LoVo (cell line): ENCODE data around the gene GLOD4.
"Not testable (repeated sequence)": the region's sequence is repeated elsewhere in the genome, so short reads cannot be mapped to it uniquely, and the experiment has no call there.

Experiments used
- DNase-seq: peaks from one replicate; pipeline ENCODE4 v3.0.0-alpha.2; 2016; ENCODE audit warnings: low spot score

Gene GLOD4

DNA sequence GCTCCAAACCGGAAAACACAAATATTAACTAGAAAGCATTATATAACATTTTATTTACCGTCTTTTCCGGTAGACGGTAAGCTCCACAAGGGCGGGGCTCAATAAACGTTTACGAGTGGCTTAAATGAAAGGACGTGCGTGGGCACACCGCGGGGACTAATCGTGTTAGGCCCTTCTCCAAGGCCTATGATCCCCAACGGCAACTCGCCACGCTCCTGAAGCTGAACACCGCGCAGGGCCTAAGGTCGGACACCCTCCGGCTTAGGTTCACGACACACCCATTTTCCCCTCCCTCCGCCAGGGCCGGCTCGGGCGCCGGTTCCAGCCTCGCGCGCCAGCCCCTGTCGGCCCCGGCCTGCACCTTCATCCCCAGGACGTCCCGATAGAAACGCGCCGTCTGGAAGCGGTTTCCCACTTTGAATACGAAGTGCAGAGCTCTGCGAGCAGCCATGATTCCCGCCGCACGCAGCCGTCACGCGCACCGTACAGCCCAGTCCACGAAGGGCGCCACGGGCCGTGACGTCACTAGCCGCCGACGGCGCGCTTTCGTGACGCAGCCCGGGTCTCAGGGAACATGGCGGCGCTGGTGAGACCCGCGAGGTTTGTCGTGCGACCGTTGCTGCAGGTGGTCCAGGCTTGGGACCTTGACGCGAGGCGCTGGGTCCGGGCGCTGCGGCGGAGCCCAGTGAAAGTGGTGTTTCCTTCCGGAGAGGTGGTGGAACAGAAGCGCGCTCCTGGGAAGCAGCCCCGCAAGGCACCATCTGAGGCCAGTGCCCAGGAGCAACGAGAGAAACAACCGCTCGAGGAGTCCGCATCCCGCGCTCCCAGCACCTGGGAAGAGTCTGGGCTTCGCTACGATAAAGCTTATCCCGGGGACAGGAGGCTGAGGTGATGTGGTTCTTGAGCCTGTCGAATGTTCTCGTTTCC, at the start of gene GLOD4, which contains the start of gene MRM3:
Gene GLOD4, minus strand, starts transcription at position 476 of the 927 bp plus-strand sequence. Its CDS starts 25 bp downstream, at position 451.
Gene MRM3, plus strand, starts transcription at position 549 of the 927 bp plus-strand sequence. Its CDS starts 26 bp downstream, at position 575.
- peak; percentile 90 for DNase-seq

DNA sequence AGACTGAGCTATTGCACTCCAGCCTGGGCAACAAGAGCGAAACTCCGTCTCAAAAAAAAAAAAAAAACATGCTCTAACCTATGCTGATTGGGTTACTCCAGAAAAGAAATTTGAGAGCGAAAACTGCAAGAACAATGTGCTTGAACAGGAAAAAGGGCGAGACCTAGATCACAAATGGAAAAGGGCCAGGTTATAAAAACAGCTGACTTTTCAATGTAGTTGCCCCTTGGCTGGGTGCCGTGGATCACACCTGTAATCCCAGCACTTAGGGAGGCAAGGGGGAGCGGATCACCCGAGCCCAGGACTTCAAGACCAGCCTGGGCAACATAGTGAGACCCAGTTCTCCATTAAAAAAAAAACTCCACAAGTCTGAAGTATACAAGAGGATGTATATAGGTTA, 48.9 kb upstream of the GLOD4 start:
- DNase-seq: no peak

DNA sequence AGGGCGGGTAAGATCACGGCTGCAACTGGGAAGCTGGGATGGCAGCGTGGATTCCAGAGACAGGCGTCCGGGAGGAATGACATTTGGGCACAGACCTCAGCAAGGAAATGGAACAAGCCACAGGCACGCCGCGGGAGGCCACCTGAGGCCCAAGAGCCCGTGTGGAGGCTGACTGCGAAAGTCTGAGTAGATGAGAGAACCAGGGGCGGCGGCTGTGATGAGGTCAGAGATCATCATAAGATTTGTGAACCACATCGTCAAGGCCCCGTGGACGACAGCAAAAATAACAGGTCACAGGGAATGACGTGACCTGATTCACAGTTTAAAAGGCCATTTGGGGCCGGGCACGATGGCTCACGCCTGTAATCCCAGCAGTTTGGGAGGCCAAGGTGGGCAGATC, 48.3 kb upstream of the GLOD4 start:
- DNase-seq: no peak

DNA sequence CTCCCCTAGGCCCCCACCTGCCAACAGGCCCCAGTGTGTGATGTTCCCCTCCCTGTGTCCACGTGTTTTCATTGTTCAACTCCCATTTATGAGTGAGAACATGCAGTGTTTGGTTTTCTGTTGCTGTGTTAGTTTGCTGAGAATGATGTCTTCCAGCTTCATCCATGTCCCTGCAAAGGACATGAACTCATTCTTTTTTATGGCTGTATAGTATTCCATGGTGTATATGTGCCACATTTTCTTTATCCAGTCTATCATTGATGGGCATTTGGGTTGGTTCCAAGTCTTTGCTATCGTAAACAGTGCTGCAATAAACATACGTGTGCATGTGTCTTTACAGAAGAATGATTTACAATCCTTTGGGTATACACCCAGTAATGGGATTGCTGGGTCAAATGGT, 47.5 kb upstream of the GLOD4 start:
- not testable (repeated sequence) for DNase-seq

DNA sequence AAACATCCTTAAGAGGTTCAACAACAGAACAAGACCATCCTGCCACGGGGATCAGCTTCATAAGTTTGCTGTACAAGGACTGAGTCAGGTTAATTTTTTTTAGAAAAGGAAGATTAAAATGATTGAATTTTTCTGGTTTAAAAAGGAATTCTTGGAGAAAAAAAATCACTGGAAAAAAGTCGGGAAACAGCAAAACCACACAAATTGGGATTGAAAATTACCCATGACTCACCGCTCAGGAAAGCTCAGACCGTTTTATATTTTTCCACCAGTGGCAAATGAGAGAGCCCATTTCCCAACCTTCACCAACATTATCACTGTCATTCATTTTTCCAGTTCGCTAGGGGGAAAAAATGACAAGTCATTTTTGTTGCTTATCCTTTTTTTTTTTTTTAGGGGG, 46.7 kb upstream of the GLOD4 start:
- DNase-seq: no peak

DNA sequence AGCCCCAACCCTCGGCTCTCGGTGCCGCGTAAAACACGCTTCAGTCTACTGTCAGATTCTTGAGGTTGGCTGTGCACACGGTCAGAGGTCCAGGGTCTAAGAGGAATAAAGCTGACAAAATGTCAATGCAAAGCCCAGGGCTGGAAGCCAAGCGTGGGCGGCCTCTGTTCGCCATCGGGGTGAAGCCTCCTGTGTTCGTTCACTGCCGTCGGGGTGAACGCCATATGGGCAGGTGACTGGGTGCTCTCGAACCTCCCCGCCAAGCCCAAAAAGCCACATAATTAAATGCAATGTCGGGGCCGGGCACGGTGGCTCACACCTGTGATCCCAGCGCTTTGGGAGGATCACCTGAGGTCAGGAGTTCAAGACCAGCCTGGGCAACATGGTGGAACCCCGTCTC, 44.7 kb upstream of the GLOD4 start:
- no peak for DNase-seq

GRCh38 chr17:825216-825615, 43.1 kb upstream of the GLOD4 start:
- no peak for DNase-seq

DNA sequence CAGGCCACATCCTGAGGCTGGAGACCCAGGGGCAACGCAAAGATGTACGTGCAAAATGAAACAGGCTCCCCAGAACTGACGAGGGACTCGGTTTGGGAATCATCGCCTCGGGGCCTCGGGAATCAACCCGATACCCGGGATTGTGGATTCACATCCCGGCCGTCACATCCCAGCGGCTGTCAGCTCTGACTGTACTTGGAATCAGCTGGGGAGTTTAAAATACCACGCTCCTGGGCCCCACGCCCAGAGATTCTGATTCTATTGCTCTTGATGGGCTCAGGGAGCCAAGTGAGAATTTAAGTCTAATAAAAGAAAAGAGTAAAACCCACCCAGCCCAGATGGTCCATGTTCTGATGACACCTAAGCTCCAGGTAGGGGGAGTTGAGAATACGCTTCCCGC, 42.3 kb upstream of the GLOD4 start:
- DNase-seq: no peak

GRCh38 chr17:823501-823902, 41.4 kb upstream of the GLOD4 start:
- no peak for DNase-seq

DNA sequence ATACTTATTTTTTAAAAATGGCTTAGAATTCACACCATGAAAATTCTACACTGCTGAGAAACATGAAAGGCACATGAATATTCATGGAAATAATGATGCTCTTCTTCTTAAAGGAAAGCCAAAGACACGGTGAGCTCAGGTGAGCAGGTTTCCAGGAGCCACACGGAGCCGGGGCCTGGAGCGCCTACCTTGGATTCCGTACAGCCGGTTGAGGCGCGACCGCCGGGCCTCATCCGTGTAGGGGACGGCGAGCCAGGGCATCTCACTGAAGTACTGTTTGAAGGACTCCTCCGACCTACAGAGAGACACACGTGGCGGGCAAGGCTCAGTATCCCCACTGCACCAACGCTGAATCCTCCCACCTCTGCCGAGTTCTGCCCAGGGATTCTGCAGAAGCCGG, 37.2 kb upstream of the GLOD4 start:
- DNase-seq: no peak

DNA sequence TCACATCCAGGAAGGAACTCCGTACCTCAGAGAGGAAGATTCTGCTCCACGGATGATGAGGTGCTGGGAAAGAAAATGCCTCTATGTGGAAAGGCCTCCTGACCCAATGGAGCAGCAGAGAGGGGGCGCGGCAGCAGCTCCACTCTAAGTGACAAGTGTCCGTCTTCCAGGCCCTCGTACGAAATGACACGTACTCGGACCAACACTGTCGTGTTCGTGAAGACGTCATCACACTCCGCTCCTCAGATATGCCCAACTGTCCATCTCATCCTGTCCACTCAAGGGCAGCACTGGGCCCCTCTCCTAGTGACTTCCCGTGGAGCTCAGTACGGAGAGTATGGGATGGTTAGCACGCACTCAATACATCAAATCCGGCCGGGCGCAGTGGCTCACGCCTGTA, 32.3 kb upstream of the GLOD4 start:
- no peak for DNase-seq

DNA sequence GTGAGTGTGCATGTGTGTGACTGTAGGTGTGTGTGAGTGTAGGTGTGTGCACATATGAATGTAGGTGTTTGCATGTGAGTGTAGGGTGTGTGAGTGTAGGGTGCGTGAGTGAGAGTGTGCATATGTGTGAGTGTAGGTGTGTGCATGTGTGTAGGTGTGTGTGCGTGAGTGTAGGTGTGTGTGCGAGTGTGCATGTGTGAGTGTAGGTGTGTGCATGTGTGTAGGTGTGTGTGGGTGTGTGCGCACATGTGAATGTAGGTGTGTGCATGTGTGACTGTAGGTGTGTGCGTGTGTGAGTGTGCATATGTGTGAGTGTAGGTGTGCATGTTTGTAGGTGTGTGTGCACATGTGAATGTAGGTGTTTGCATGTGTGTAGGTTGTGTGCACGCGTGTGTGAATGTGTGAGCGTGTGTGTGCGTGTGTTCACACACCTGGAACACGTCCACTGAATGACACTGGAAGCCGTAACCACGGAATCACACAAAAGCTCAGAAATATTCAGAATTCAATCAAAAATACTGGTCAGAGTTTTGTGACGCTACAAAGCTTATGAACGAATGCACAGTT, 30.6 kb upstream of the GLOD4 start:
- no peak for DNase-seq

DNA sequence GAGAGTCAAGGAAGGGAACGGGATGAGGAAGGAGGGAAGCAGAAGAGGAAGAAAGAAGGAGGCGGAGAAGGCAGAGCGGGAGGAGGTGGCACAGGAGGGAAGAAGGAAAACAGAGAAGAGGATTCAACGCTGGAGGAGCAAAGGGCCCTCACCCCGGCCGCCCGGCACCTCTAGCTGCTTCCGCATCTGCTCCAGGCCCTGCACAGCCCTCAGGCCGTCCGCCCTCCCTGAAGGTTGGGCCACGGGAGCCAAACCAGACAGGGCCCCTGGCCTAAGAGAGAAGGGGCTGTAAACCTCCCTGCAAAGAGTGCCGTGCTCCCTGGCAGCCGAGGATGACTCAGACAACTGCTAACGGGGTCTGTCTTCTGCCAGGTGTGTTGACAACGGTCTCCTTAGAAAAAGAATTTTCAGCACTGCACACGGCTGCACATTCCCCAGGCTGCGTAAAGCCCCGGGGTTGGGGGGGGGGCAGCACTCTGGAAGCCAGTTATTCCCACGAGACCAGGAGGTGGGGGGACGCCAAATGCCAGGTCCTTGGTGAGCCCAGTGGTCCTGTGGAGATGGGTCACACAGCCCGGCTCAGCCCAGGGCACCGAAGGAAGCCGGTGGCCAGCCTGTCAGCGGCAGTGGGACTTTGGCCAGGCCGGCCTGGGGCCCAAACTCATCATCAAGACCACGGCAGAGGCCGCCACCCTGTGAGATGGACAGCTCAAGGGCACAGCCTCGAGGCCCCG, 29.1 kb upstream of the GLOD4 start:
- no peak for DNase-seq

DNA sequence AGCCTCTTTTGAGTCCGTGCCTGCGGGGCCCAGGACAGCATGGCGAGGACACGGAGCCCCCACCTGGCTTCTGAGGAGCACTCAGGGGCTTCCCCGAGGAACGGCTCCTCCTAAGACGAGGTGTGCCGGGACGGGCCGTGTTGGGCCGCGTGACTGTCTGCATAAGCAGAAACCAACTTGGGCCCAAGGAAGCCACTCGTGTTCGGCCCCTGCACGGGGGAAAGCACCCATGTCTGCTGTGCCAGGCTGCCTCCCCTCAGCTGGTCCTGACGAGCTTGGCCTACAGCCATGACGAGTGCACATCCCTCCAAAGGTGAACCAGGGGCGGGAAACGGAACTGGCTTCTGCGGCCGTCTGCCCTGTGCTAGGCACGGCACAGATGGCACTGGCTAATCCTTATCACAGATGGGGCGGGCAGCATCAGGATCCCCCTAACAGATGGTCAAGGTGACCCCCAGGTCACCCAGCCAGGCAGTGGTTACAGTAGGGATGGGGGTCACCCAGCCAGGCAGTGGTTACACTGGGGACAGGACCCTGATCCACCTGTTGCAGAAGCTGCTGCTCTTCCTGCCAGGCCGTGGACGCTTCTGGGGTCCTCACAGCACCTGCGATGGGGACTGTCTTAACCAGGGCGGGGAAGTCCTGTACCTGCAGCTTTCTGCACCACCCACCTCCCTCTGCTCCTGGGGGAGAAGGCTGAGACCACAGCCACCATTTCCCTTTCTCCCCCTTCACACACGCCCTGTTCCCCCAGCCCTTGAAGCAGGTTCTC, 25.6 kb upstream of the GLOD4 start:
- DNase-seq: no peak

GRCh38 chr17:806781-807522, 24.9 kb upstream of the GLOD4 start:
- no peak for DNase-seq

DNA sequence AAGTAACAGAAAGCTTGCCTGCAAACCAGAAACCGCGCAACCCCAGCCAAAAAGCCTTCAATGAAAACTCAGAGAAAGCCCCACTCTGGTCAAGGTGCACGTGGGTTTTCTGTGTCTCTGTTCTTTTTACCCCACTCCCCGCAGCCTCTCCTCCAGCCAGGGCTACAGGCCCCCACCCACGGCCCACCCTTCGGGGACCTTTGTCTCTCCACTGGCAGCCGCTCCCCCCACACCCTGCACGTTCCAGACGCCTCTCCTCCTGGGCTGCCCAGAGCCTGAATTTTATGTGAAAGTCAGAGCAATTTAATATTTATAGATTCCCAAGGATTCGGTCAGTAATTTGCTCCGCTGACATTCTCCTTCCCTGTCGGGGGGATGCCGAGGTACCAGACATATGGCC, 24.3 kb upstream of the GLOD4 start:
- no peak for DNase-seq

GRCh38 chr17:805886-806285, 23.8 kb upstream of the GLOD4 start:
- DNase-seq: not testable (repeated sequence)

GRCh38 chr17:804541-805435, 22.7 kb upstream of the GLOD4 start:
- no peak for DNase-seq

GRCh38 chr17:802901-803881, 21.1 kb upstream of the GLOD4 start:
- DNase-seq: no peak
